NCI-H2081 (cell line): ENCODE results near the gene SLC25A20.

Experiments used
- DNase-seq, 2 experiments: peaks; one replicate each; lab custom pipeline; 2025; lab: John Stamatoyannopoulos, UW

Gene SLC25A20

GRCh38 chr3:48897460-48898376 is 964 bp downstream of the SLC25A20 start:
- DNase-seq: no peak

- DNase-seq: no peak
These were observed 1.7 kb downstream of the SLC25A20 start for GRCh38 chr3:48896936-48897335.

DNA sequence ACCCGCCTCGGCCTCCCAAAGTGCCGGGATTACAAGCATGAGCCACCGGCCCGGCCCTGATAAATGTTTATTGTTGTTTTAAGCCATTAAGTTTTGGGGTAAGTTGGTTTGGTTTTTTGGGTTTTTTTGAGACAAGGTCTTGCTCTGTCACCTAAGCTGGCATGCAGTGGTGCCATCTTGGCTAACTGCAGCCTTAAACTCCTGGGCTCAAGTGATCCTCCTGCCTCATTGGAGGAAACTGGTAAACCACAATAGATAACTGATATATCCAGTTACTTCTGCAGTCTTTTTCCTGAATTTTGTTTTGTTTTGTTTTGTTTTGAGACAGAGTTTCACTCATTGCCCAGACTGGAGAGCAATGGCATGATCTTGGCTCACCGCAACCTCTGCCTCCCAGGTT is 4.2 kb downstream of the SLC25A20 start:
- DNase-seq: no peak

DNA sequence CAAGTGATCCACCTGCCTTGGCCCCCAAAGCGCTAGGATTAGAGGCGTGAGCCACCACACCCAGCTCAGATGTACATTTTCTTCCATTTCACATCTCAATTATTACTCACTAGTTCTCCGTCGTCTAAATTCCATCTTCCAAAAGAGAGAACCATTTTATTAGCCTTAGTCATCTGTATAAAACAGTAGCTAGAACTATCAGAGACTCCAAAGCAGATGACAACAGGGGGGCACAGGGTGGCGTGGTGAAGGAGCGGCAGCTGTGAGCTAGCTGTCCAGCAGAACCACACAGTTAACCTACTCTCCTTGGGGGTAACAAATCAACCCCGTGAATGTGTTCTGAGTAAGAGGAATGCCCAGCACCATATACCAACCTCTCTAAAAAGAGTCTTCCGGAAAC is 7.1 kb downstream of the SLC25A20 start:
- DNase-seq: no peak

DNA sequence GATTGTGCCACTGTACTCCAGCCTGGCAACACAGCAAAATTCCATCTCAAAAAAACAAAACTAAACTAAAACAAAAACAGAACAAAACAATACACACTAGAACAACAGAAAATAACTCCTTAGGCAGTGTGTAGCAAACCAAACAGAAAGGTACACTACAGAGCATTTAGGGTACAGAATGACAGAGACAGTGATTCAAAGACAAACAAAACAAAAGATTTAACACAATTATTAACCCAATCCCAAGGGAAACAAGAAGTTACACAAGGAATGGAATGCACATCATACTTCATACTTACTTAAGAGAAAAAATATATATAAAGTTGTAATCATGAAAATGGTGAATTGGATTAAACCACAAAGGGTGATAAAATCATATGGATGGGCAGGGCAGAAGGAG is 12.9 kb downstream of the SLC25A20 start:
- no peak for DNase-seq

- DNase-seq: no peak
These were observed 17.0 kb downstream of the SLC25A20 start for GRCh38 chr3:48881652-48882114.

DNA sequence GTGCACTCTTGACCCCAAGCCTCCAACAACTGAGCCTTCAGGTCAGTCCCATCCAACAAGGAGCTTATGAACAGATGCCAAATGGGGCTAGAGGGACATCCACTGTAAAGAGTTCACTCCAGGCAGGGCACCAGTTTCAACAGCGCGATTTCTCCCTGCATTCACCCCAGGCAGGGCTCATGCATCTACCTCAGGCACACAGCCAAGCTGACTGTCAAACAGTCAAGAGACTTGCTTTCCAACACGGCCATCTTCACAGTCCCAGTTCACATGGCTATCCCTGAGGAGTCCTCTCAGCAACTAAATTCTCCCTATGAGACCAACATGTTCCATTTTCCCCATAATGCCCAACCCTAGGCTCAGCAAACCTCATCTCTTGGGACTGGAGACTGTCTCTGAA is 17.7 kb downstream of the SLC25A20 start:
- no peak for DNase-seq

- no peak for DNase-seq
These were observed 18.7 kb downstream of the SLC25A20 start for GRCh38 chr3:48879994-48880377.

GRCh38 chr3:48879307-48879993 is 19.2 kb downstream of the SLC25A20 start:
- no peak for DNase-seq

DNA sequence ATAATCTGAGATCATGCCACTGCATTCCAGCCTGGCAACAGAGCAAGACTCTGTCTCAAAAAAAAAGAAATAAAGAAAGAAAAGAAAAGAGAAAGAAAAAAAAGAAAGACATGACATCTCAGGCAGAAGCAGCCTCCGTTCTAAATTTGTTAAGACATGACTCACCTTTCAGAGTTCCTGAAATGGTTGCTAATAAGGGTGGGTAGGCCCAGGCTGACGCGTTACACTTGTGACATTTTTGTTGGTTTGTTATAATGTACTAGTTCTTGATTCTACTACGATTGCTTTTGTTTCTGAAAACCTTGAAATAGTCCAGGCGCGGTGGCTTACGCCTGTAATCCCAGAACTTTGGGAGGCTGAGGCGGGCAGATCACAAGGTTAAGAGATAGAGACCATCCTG is 21.0 kb downstream of the SLC25A20 start:
- DNase-seq: no peak

- no peak for DNase-seq
These were observed 35.6 kb downstream of the SLC25A20 start for GRCh38 chr3:48863122-48863521.

DNA sequence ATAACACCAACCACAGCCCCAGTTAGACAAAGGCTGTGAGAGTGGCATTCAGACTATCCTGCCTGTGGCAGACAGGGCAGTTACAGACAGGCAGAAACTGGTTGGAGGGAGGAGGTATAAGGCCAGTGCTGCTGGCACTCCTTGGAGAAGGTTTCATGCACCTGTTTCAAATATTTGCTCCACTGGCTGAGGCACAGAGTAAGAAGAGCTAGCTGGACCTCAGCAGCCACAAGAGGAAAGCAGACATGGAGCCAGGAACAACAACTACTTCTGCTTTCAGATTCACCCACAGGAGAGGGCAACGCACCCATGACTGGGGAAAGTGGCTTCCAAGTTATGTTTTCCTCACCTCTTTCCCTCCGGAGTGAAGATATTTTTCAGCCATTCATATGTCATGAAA is 39.5 kb downstream of the SLC25A20 start:
- DNase-seq: no peak

DNA sequence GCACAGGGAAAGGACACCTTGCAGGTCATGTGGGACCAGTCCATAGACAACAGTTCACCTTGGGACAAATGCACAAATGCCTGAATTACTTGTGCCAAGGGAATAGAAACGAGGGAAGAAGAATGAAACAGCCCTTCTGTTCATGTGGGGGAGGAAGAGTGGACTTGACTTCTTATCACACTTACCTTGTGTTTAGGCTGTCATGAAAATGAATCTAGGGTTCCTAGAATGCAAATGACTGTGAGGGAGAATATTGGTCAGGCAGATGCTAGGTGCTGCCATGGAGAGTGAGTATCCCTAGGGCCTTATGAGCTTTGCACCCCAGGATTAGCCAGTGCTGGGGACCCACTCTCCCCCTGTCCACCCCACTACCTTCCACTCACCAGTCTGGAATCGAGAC is 40.0 kb downstream of the SLC25A20 start:
- no peak for DNase-seq

DNA sequence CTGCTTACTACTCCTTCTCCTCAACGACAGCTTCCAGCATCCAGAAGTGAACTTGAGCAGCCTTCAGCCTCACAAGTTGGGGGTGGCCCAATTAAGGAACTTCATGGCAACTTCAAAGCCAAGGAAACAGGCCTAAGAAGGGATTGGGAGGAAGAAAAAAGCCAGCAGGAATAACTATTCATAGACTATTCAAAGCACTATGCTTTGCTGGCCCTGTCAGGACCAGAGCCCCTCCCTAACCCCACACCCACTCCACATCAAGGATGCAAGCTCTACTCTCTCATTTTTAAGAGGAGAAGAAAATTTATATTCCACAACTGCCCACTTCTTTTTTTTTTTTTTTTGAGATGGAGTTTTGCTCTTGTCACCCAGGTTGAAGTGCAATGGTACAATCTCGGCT is 41.0 kb downstream of the SLC25A20 start:
- DNase-seq: no peak

GRCh38 chr3:48856469-48856868 is 42.2 kb downstream of the SLC25A20 start:
- no peak for DNase-seq

DNA sequence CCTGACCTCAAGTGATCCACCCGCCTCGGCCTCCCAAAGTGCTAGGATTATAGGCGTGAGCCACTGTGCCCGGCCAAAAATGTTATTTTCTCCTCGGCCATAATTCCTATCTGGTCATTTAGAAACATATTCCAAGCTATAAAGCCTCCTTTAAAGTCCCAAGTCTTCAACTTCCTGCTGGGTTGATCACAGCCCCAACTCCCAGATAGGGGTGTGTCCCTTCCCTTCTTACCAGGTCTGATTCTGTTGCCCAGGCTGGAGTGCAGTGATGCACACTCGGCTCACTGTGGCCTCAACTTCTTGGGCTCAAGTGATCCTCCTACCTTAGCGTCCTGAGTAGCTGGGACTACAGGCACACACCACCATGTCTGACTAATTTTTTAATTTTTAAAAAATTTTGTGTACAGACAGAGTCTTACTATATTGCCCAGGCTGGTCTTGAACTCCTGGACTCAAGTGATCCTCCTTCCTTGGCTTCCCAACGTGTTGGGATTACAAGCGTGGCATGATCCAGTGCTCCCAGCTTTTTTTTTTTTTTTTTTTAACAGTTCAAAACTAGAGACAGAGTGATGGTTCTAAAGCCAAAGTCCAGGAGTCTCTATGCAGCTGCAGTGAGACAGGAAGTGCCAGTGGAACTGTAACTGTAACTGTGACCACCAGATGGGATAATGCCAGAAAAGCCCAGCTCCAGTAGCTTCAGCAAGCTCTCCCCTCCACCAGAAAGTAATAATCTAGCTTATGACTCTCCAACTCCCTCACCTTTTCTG is 42.8 kb downstream of the SLC25A20 start:
- DNase-seq: no peak

- no peak for DNase-seq
These were observed 46.5 kb downstream of the SLC25A20 start for GRCh38 chr3:48852151-48852550.

- DNase-seq: no peak
These were observed 47.3 kb downstream of the SLC25A20 start for GRCh38 chr3:48851407-48851806.

- no peak for DNase-seq
These were observed 49.7 kb downstream of the SLC25A20 start for GRCh38 chr3:48848816-48849515.

DNA sequence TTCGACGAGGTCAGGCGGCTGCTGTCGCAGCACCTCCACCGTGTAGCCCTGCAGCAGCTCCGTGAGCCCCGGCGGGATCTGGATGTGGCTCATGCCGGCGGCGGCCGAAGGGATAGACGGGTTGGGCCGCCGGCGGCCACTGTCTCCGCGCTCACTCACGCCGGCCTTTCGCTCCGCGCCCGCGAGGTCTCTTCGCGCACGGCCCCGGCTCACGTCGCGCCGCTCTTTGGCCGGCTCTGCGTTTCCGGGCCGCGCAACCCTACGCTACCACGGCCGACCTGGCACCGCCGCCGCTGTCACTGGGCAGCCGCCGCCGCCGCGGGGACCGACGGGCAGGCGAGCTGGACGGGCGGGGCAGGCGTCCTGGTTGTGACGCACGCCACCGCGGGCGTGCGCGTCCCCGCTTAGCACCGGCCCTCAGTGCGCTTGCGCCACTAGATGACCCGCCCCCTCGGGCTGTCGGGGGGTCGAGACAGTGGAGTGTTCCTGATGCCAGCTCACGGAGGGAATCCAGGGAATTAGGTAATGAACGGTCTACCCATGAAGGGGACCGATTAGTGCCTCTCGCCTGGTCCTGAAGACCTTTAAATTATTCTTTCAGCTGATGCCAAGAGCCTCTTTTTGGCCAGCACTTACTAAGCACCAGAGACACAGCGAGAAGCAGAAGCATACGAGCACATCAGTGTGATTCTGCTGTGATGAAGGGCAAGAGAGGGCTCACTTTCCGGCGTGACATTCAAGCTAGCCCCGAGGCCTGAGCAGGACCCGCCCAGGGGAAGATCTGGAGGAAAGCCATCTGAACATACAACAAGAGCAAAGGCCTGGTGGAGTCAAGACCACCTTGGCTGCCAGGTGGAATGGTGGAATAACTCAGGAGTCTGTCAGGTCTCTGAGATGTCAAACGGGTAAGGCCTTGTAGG is 50.9 kb downstream of the SLC25A20 start, which contains the start of gene PRKAR2A:
TSS of gene PRKAR2A (minus strand) at position 371 of the 920 bp plus-strand sequence. CDS start at position 93, 278 bp downstream.
- DNase-seq: peak; percentile 70 to 84
